ENCODE data around the gene FOXL2NB. TPM values are rescaled to one million over a fixed set of nuclear protein-coding genes. Genes with fewer than 3 reads are reported as not detected.

Gene FOXL2NB
- total RNA-seq, 4 donors from 2014 or later: not detected

DNA sequence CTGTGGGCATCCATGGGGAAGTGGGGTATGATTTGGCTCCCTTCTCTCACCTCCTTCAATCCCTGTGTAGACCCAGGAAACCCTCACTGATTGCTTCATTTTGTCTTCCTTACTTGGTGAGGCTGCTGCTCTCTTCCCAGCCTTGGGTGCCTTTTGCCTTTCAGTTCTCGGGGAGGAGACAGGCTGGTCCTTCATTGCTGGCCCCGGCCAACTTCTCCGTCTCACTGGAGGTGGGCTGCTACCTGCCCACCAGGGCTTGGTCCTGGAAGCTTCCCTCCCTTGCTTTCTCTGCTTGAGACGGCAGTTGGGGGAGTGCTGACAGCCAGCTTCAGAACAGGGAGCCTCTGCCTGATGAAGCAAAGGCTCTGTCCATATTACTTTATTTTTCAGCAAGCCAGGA lies 4.7 kb upstream of the FOXL2NB start:
- peak in 1 of 2 donors; percentile 58 for DNase-seq (ENCODE audit: low spot score in 2 of 2)
- intact Hi-C loops (cut with DNase I; ENCODE audit: low total_unique reads): no loop called here
- WGBS, 2 donors: 83 to 85% methylated on average over 4 of the region's 4 CpGs
- H3K4me3 ChIP-seq (ENCODE audit: low read depth, poor library complexity, severe bottlenecking): no peak overlapping the region
- TF ChIP-seq POLR2A (IDR thresholded peaks at IDR 0.05): no peak
- TF ChIP-seq, protein P1, sequence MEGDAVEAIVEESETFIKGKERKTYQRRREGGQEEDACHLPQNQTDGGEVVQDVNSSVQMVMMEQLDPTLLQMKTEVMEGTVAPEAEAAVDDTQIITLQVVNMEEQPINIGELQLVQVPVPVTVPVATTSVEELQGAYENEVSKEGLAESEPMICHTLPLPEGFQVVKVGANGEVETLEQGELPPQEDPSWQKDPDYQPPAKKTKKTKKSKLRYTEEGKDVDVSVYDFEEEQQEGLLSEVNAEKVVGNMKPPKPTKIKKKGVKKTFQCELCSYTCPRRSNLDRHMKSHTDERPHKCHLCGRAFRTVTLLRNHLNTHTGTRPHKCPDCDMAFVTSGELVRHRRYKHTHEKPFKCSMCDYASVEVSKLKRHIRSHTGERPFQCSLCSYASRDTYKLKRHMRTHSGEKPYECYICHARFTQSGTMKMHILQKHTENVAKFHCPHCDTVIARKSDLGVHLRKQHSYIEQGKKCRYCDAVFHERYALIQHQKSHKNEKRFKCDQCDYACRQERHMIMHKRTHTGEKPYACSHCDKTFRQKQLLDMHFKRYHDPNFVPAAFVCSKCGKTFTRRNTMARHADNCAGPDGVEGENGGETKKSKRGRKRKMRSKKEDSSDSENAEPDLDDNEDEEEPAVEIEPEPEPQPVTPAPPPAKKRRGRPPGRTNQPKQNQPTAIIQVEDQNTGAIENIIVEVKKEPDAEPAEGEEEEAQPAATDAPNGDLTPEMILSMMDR (IDR thresholded peaks at IDR 0.05): no peak

DNA sequence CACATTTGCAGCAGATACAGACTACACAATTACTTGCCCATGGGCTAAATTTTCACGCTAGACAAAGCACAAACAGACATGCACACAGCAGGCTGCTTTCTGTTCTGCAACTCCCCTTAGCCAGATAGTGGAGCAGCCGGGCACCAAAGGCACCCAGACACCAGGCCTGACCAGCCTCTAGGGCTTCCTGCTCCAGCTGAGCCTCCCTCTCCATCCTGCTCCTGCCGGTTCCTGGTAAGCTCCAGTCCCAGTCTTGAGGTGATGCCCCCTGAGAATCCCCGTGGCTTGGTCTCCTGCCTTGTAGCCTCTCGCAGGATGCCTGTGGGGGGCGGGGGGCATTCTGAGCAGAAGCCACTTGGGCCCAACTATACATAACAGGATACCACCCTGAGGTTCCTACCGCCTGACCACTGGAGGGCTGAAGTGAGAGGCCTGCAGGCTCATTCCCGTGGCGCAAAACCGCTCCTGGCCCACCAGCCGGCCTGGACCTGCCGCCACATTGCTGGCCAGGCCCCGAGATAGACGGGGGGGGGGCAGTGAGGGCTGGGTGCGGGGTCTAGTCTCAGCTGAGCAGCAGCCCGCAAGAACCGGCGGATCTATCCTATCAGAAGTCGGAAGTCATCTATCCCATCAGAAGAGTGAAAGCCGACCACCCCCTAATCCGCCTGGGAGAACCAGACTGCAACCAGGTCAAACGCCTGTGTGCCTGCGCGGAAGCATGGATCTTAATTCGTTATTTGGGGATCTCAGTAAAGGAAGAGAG lies 4.0 kb upstream of the FOXL2NB start:
- TF ChIP-seq, protein P1 (IDR thresholded peaks at IDR 0.05): no peak
- TF ChIP-seq POLR2A (IDR thresholded peaks at IDR 0.05): no peak
- intact Hi-C loops (cut with DNase I; ENCODE audit: low total_unique reads): no loop called here
- no peak overlapping the region for H3K4me3 ChIP-seq (ENCODE audit: low read depth, poor library complexity, severe bottlenecking)
- 40 to 46% methylated on average over 19 to 22 of the region's 25 CpGs for WGBS, 2 donors
- DNase-seq (ENCODE audit: low spot score in 2 of 2): peak in 1 of 2 donors; percentile 76

DNA sequence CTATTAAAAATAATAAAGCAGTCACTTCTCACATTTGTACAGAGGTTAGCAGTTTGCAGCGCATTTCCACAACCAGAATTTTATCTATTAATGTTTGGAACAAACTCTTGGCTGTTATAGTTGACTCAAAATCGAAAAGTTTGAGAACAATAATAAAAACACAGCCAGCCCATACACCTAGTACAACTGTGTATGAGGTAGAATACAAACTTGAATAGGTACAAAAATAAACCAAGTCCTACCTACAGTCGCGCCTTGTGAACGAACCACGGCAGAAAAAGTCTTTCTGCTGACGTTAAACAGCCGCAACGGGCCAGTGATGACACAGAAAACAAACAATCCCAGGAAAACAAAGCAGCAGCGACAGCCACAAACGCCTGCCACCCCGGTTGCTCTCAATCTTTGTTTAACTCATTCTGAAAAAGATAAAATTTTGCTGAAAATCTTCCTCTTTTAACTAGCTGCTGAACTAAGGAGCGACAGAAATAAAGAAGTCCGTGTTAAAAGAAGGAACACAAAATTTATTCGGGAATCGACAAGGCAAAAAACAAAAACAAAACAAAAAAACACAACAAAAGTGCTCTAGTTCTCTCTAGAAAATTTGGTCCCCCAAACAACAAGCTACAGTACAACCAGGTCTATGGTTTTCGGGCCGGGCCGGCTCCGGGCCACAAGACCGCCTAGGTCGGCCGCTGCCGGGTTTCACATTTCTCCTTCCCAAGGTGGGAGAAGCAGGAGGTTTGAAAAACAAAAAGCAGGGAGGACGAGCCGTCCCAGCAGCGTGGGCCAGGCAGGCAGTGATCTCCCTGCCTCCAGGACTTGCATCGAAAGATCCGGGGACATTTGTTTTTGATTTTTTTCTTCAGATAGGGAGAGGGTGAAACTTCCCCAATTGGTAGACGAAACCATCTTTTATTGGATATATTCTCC lies 3.0 kb upstream of the FOXL2NB start:
- H3K4me3 ChIP-seq (ENCODE audit: low read depth, poor library complexity, severe bottlenecking): no peak overlapping the region
- 39 to 41% methylated on average over 30 of the region's 30 CpGs for WGBS, 2 donors
- TF ChIP-seq, protein P1 (IDR thresholded peaks at IDR 0.05): no peak
- TF ChIP-seq POLR2A (IDR thresholded peaks at IDR 0.05): no peak
- intact Hi-C loops (cut with DNase I; ENCODE audit: low total_unique reads): no loop called here
- peak in 1 of 2 donors; percentile 80 for DNase-seq (ENCODE audit: low spot score in 2 of 2)

- intact Hi-C loops (cut with DNase I; ENCODE audit: low total_unique reads): no loop called here
- TF ChIP-seq, protein P1 (IDR thresholded peaks at IDR 0.05): no peak
- TF ChIP-seq POLR2A (IDR thresholded peaks at IDR 0.05): no peak
- WGBS, 2 donors: 22 to 30% methylated on average over 12 of the region's 12 CpGs
- no peak for DNase-seq (ENCODE audit: low spot score in 2 of 2)
- no peak overlapping the region for H3K4me3 ChIP-seq (ENCODE audit: low read depth, poor library complexity, severe bottlenecking)
Observed at GRCh38 chr3:138944654-138944928, 2.4 kb upstream of the FOXL2NB start.

- 8 to 13% methylated on average over 45 to 58 of the region's 80 CpGs for WGBS, 2 donors
Observed at GRCh38 chr3:138944929-138945708, 1.9 kb upstream of the FOXL2NB start.

More at GRCh38 chr3:138944929-138945708, 1.9 kb upstream of the FOXL2NB start:
- intact Hi-C loops (cut with DNase I; ENCODE audit: low total_unique reads): no loop called here
- no peak for TF ChIP-seq POLR2A (IDR thresholded peaks at IDR 0.05)
- TF ChIP-seq, protein P1 (IDR thresholded peaks at IDR 0.05): no peak
- H3K4me3 ChIP-seq (ENCODE audit: low read depth, poor library complexity, severe bottlenecking): no peak overlapping the region
- peak in 1 of 2 donors; percentile 83 for DNase-seq (ENCODE audit: low spot score in 2 of 2)
